ENCODE results near the gene TMEM108. TPM values are rescaled to one million over a fixed set of nuclear protein-coding genes. Genes with fewer than 3 reads are reported as not detected.

The TMEM108 gene
- total RNA-seq, 2 donors from 2014 or later, result 1.6 TPM; not detected in 1

DNA sequence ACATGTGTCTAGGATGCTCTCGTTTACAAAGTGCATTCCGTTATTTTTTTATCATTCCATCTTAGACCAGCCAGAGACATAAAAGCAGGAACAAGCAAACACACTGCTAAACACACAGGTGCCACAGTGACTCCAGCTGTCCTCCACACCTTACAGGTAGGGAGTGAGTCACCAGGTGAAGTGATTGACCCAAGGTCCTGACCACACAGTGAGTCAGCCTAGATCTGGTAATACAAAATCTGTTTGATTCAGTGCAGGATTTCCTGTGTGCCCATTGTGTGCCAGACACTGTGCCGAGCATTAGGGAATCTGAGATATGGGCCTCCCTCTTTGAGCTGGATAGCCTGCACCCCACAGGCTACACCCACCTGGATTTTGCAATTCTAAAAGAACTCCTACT, 345.0 kb downstream of the TMEM108 start:
- no peaks in the 10 kb centered on the region for H3K9me3 ChIP-seq
- 64 to 75% methylated on average over 3 of the region's 3 CpGs for WGBS, 2 donors
- peak overlapping the region in 1 of 4 donors; percentile 20 for H3K27ac ChIP-seq
- ATAC-seq (peak; percentile 74), DNase-seq (peak; percentile 34 to 68 (median 55))
- H3K4me1 ChIP-seq, result peaks cover 34% of the 10 kb centered on the region
- TF ChIP-seq POLR2A (IDR thresholded peaks at IDR 0.05), result no peak
- TF ChIP-seq, protein P1, sequence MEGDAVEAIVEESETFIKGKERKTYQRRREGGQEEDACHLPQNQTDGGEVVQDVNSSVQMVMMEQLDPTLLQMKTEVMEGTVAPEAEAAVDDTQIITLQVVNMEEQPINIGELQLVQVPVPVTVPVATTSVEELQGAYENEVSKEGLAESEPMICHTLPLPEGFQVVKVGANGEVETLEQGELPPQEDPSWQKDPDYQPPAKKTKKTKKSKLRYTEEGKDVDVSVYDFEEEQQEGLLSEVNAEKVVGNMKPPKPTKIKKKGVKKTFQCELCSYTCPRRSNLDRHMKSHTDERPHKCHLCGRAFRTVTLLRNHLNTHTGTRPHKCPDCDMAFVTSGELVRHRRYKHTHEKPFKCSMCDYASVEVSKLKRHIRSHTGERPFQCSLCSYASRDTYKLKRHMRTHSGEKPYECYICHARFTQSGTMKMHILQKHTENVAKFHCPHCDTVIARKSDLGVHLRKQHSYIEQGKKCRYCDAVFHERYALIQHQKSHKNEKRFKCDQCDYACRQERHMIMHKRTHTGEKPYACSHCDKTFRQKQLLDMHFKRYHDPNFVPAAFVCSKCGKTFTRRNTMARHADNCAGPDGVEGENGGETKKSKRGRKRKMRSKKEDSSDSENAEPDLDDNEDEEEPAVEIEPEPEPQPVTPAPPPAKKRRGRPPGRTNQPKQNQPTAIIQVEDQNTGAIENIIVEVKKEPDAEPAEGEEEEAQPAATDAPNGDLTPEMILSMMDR (IDR thresholded peaks at IDR 0.05), result no peak
- intact Hi-C loops (cut with DNase I), result loop anchor here (10.0 kb wide), 1 partner anchor 648 kb away; no protein-coding TSS in a partner anchor
- no peaks in the 10 kb centered on the region for H3K36me3 ChIP-seq (replicated peaks in 1 of 2; ENCODE audit: insufficient read depth in 1 of 2, low read depth in 2 of 2)
- no peak overlapping the region for H3K4me3 ChIP-seq
- no peaks in the 10 kb centered on the region for H3K27me3 ChIP-seq

DNA sequence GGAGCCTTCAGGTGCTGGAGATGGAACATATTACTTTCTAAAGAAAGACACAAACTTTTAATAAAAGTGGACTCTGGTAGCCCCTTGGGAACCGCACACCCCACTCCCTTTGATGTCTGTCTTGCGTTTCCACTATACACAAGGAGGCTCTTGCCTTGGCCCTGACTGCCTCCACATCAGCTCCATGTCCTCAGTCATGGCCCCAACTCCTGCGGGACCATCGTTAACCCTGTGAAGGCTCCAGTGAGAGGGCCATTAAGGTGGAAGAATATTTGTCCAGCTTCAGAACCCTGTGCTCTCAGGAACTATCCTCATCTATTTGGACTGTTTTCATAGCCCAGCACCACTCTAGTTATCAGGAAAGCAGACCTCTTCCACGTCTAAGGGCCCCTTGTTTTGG, 345.6 kb downstream of the TMEM108 start:
- no peaks in the 10 kb centered on the region for H3K9me3 ChIP-seq
- TF ChIP-seq, protein P1 (IDR thresholded peaks at IDR 0.05), result no peak
- TF ChIP-seq POLR2A (IDR thresholded peaks at IDR 0.05), result no peak
- no peaks in the 10 kb centered on the region for H3K27me3 ChIP-seq
- intact Hi-C loops (cut with DNase I), result loop anchor here (10.0 kb wide), 1 partner anchor 649 kb away; no protein-coding TSS in a partner anchor
- no peaks in the 10 kb centered on the region for H3K36me3 ChIP-seq (replicated peaks in 1 of 2; ENCODE audit: insufficient read depth in 1 of 2, low read depth in 2 of 2)
- WGBS, 2 donors, result 79 to 80% methylated on average over 5 of the region's 5 CpGs
- peaks cover 34% of the 10 kb centered on the region for H3K4me1 ChIP-seq
- ATAC-seq (no peak), DNase-seq (no peak)
- H3K4me3 ChIP-seq, result no peak overlapping the region
- H3K27ac ChIP-seq, result no peak overlapping the region

DNA sequence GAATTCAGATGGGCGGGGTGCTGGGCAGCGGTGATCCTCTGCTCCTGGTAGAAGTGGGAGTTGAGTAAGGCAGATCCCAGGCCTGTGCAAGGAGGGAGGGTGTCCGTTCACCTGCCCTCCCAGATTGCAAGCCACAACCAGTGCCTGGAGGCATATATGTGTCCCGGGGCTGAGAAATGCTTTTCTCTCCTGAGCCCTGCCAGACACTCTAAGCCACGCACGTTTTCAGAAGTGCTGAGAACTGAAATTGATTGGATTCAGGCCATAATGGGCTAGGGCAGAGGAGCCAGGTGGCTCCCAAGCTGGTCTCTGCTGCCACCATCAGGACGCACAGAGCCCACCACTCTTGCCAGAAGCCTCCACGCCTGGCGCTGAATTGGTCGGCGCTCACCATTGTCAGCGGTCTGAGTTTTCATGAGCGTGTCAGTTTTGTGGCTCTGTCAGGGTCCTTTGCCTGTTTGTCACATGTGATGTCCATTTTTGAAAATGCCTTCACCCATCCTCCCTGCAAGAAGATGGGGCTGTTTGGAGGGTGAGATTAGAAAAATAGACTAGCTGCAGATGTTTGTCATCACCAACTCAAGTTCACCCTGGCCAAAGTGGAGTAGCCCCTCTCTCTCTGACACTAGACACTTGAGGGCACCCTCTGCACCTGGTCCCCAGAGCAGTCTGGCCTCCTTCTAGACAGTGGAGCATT, 346.3 kb downstream of the TMEM108 start:
- Histone ChIP-seq H3K4me3 (no peak overlapping the region), H3K27ac (no peak overlapping the region), H3K36me3 (replicated peaks in 1 of 2; ENCODE audit: insufficient read depth in 1 of 2, low read depth in 2 of 2) (no peaks in the 10 kb centered on the region), H3K4me1 (peaks cover 34% of the 10 kb centered on the region), H3K27me3 (no peaks in the 10 kb centered on the region), H3K9me3 (no peaks in the 10 kb centered on the region)
- DNase-seq (peak; percentile 68 to 80 (median 70)), ATAC-seq (peak; percentile 77)
- WGBS, 2 donors, result 25 to 26% methylated on average over 12 to 13 of the region's 13 CpGs
- TF ChIP-seq POLR2A (IDR thresholded peaks at IDR 0.05), result no peak
- TF ChIP-seq, protein P1 (IDR thresholded peaks at IDR 0.05), result peak; percentile 65 to 90 (median 83)
- intact Hi-C loops (cut with DNase I), result loop anchor here (10.0 kb wide), 1 partner anchor 650 kb away; no protein-coding TSS in a partner anchor

DNA sequence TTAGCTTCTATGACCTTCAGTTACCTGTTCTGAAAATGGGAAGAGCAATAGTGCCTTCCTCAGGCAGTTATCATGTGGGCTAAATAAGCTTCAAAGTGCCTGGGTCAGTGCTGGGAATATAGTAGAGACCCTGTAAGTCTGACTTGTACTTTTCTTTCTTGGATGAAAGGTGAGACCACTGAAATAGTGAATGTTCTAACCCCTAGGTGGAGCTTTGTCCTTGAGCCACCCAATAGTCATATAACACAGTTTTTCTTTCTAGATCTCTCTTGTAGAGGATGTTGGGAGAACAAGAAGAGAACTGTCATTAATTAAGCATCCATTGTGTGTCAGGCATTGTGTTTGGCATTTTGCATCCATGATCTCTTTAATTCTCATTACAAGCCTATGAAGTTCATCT, 348.7 kb downstream of the TMEM108 start:
- ATAC-seq (no peak), DNase-seq (no peak)
- intact Hi-C loops (cut with DNase I), result loop anchor here (10.0 kb wide), 1 partner anchor 652 kb away; no protein-coding TSS in a partner anchor
- no peaks in the 10 kb centered on the region for H3K36me3 ChIP-seq (replicated peaks in 1 of 2; ENCODE audit: insufficient read depth in 1 of 2, low read depth in 2 of 2)
- no peaks in the 10 kb centered on the region for H3K27me3 ChIP-seq
- TF ChIP-seq POLR2A (IDR thresholded peaks at IDR 0.05), result no peak
- TF ChIP-seq, protein P1 (IDR thresholded peaks at IDR 0.05), result no peak
- H3K4me3 ChIP-seq, result no peak overlapping the region
- H3K27ac ChIP-seq, result no peak overlapping the region
- H3K9me3 ChIP-seq, result no peaks in the 10 kb centered on the region
- peaks cover 18% of the 10 kb centered on the region for H3K4me1 ChIP-seq

Measured in body of pancreas (tissue), 4 donors.